Mucosa of descending colon (tissue), 3 donors: ENCODE measurements around the gene OPTC. TPM values are rescaled to one million over a fixed set of nuclear protein-coding genes. Genes with fewer than 3 reads are reported as not detected.
"Not testable (repeated sequence)": the region's sequence is repeated elsewhere in the genome, so short reads cannot be mapped to it uniquely, and the experiment has no call there.

Experiments
- ATAC-seq: fragments of 200-7000 bp; cut with Tn5 transposase; one replicate; pipeline ENCODE4 v1.9.1; 2020; ENCODE audit warnings: mild to moderate bottlenecking, moderate library complexity
- DNase-seq, 3 donors: peaks; one replicate each; pipeline ENCODE4 v3.0.0-alpha.2; 2020
- H3K36me3 ChIP-seq: fragments of 200-600 bp; one replicate; pipeline ENCODE4 v1.8.0; 2021; ENCODE audit warnings: low read depth, mild to moderate bottlenecking
- H3K4me1 ChIP-seq: fragments of 200-600 bp; one replicate; pipeline ENCODE4 v1.8.0; 2021; ENCODE audit warnings: low read depth, mild to moderate bottlenecking
- H3K4me3 ChIP-seq: fragments of 200-600 bp; one replicate; pipeline ENCODE4 v1.8.0; 2021; ENCODE audit warnings: mild to moderate bottlenecking
- H3K9me3 ChIP-seq: fragments of 200-600 bp; one replicate; pipeline ENCODE4 v1.8.0; 2021; ENCODE audit warnings: mild to moderate bottlenecking
- intact Hi-C, 2 donors: fragments of 100-400 bp; cut with DNase I in 1 of 2; cut with micrococcal nuclease in 1 of 2; formaldehyde crosslinking; loops; one replicate each; pipeline versions ENCODE4 v1.11.0 to v1.11.1; 2022; cut with DNase I, micrococcal nuclease
- total RNA-seq, 3 donors: library from RNA; stranded (reverse); fragmentation: NEBNext Ultra II Directional in 2 of 3; extraction: Animal tissue kit (Norgen Biotek cat#: 25700) in 2 of 3; gene quantifications; one replicate each; pipeline versions ENCODE4 v1.2.1 to v1.2.4, GENCODE V29; 2021 to 2023
- TF ChIP-seq, protein P1 (sequence below): fragments of 200-600 bp; IDR thresholded peaks from one replicate; pipeline ENCODE4 v1.8.0; 2022; ENCODE audit warnings: antibody characterized with exemption, mild to moderate bottlenecking
- donor health status: DM: no; HTN: no; CAD: no; lungs with moderate emphysema.
- donor health status: DM: no; HTN: no; CAD: no.
- donor health status: DM: no; HTN: yes; CAD: no.

OPTC gene
- total RNA-seq, 3 donors from 2014 or later: not detected

DNA sequence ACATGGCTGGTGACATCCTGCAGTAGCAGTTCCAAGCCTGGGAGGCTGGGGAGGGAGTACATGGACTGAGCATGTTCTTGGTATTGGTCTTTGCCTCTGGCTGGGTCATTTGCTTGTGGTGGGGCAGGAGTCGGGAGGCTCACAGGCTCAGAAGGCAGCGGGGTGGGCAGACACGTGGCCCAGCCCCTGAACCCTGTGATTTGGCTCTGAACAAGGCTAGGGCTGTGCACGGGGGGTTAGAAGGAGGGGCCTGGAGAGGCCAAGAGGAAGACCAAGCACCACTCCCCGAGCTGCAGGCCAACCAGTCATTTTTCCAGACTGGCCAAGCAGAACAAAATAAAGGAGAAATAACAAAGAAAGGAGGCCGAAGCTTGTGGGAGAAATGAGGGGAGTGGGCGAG is 28.0 kb upstream of the OPTC start:
- Histone ChIP-seq H3K4me3 (no peak overlapping the region), H3K9me3 (no peaks in the 10 kb centered on the region), H3K36me3 (no peaks in the 10 kb centered on the region), H3K4me1 (no peaks in the 10 kb centered on the region)
- TF ChIP-seq, protein P1, sequence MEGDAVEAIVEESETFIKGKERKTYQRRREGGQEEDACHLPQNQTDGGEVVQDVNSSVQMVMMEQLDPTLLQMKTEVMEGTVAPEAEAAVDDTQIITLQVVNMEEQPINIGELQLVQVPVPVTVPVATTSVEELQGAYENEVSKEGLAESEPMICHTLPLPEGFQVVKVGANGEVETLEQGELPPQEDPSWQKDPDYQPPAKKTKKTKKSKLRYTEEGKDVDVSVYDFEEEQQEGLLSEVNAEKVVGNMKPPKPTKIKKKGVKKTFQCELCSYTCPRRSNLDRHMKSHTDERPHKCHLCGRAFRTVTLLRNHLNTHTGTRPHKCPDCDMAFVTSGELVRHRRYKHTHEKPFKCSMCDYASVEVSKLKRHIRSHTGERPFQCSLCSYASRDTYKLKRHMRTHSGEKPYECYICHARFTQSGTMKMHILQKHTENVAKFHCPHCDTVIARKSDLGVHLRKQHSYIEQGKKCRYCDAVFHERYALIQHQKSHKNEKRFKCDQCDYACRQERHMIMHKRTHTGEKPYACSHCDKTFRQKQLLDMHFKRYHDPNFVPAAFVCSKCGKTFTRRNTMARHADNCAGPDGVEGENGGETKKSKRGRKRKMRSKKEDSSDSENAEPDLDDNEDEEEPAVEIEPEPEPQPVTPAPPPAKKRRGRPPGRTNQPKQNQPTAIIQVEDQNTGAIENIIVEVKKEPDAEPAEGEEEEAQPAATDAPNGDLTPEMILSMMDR: no peak
- intact Hi-C loops: no loop called here
- ATAC-seq (peak; percentile 45), DNase-seq (peak in 1 of 3 donors; percentile 59)

DNA sequence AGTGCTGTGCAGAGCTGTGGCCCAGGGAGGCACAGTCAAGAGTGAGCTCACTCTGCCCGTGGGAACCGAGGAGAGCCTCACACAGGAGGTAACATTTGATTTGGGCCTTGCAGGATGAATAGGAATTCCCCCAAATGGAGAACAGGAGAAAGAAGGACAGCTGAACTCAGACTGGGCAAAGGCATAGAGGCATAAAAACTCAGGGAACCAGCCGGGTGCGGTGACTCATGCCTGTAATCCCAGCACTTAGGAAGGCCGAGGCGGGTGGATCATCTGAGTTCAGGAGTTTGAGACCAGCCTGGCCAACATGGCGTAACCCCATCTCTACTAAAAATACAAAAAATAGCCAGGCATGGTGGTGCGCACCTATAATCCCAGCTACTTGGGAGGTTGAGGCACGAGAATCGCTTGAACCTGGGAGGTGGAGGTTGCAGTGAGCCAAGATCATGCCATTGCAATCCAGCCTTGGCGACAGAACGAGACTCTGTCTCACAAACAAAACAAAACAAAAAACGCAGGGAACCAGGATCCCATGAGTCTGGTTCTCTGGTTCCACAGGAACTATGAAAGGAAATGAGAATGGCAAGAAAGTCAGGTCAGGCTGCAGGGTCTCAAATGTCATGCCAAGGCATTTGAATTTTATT is 26.9 kb upstream of the OPTC start:
- H3K9me3 ChIP-seq, H3K4me3 ChIP-seq, ATAC-seq, DNase-seq, intact Hi-C loops, H3K36me3 ChIP-seq, H3K4me1 ChIP-seq: not testable (repeated sequence)

DNA sequence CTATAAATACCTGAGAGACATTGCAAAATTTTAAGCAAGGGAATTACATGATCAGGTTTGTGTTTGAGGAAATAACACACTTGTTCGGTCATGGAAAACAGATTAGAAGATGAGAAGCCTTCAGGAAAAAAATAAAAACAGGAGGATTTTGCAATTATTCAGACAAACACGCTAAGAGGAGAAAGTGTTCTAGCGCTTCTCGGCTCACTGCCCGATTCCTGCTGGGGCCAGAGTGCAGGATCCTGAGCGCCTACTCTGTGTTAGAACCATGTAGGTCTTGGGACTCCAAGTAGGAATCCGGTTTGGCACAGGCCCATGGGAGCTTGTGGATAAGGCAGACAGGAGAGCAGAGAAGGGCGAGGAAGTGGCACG is 26.4 kb upstream of the OPTC start:
- no peak overlapping the region for H3K4me3 ChIP-seq
- no peaks in the 10 kb centered on the region for H3K36me3 ChIP-seq
- intact Hi-C loops: no loop called here
- peak in 1 of 3 donors; percentile 59 for DNase-seq
- TF ChIP-seq, protein P1: no peak
- no peaks in the 10 kb centered on the region for H3K9me3 ChIP-seq
- no peak for ATAC-seq
- H3K4me1 ChIP-seq: no peaks in the 10 kb centered on the region

DNA sequence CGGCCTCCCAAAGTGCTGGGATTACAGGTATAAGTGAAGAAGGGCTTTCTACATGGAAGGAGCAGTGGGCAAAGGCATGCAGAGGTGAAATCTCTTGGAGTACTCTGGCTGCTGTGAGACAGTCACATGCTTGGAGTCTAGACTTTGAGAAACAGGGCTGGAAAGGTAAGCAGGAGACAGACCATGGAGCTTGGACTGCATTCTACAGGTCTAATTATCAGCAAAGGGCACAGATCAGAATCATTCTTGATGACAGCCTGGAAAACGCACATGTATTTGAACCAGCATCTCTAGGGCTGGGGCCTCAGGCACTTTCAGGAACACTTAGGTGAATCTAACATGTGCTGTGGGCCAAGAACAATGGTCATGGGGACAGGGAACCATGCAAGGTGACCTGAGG is 25.6 kb upstream of the OPTC start:
- H3K4me1 ChIP-seq: no peaks in the 10 kb centered on the region
- no peaks in the 10 kb centered on the region for H3K36me3 ChIP-seq
- intact Hi-C loops: no loop called here
- no peak for ATAC-seq
- DNase-seq: no peak
- no peaks in the 10 kb centered on the region for H3K9me3 ChIP-seq
- no peak overlapping the region for H3K4me3 ChIP-seq
- TF ChIP-seq, protein P1: no peak

DNA sequence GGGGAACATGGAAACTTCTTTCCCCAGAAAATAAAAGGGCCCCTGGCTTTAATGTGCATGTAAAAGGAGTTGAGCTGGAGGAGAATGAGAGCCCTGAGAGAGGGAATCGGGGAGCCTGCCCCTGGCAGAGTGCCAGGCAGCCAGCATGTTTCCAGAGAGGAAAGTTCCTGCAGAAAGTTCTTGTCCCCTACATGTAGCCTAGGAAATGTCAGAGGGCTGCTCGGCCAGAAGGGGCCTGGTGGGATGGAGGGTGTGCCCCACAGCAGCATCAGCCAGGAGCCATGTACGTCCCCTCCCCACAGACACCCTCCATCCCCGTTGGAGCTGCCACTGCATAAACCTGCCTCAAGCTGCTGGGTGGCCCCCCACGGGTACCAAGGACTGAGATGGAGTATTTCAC is 23.7 kb upstream of the OPTC start:
- Histone ChIP-seq H3K4me1 (peaks cover 5% of the 10 kb centered on the region), H3K9me3 (no peaks in the 10 kb centered on the region), H3K36me3 (no peaks in the 10 kb centered on the region), H3K4me3 (no peak overlapping the region)
- DNase-seq: no peak
- intact Hi-C loops: no loop called here
- no peak for ATAC-seq
- TF ChIP-seq, protein P1: no peak

DNA sequence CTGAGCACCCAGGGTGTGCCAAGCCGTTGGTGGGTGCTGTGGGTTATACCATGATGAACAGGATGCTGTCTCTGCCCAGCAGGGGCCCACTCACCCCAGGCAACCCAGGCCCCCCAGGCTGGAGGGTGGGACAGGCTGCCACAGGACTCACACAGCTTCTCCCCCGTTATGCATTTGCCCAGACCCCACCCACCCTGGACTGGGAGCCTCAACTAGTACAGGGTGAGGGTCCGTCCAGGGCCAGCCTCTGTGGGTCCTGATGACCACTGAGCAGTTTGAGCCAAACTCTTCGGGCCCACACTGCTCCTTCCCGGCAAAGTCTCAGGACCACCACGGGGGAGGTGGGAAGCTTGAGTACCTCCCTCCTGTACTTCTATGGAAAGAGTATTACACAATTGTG is 22.1 kb upstream of the OPTC start:
- no peak for DNase-seq

More for the DNA sequence above, 22.1 kb upstream of the OPTC start:
- intact Hi-C loops: no loop called here
- Histone ChIP-seq H3K36me3 (no peaks in the 10 kb centered on the region), H3K4me3 (no peak overlapping the region), H3K4me1 (peaks cover 7% of the 10 kb centered on the region), H3K9me3 (no peaks in the 10 kb centered on the region)
- ATAC-seq: no peak
- TF ChIP-seq, protein P1: no peak
